NCI-H69 (cell line): ENCODE results near the gene ABCD3.

Source experiments
- DNase-seq: peaks from one replicate; lab custom pipeline; 2025; lab: John Stamatoyannopoulos, UW

The ABCD3 gene

DNA sequence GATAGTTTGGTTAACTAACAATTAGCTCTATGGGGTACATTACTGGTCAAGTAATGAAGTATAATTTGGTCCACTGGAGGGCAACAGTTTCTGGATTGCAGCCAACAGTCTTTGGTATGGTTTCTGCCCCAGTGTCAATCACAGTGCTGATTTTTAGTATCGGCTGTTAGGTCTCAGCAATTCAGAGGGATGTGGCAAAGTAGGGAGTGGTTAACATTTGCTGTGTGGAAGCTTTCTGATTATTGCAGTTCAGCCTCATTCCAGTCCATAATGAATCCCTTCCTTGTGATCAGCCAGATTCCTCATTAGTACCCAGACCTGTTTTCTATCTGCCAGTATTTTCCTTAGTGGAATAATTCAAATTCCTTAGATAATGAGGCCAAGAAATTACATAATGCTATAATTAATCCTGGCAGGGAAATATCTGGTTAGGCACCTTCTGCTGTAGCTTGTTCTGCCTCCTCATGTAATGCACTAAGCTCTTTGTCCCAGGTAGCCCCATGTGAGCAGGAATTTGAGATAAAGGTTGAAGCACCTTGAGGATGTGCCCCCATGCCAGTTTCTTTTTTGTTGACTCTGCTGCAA is 109.3 kb downstream of the ABCD3 start:
- peak; percentile 93 for DNase-seq

DNA sequence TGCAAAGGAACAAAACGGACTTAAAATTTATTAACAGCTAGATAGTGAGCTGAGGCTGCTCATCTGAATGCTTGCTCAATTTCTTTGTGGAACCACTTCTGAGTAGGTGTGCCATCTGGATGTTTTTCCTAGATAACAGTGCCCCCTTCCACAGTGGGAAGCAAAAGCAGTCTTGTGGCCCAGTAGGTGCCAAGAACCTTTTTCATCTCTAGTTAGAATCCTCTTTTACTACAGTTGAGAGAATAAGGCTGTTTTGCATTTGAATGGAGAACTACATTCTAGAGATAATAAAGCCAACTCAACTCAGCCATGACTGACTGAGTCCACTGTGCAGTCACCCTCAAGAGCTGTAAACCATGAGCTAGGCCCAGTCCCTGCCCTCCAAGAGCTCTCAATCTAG is 110.1 kb downstream of the ABCD3 start:
- DNase-seq: no peak

DNA sequence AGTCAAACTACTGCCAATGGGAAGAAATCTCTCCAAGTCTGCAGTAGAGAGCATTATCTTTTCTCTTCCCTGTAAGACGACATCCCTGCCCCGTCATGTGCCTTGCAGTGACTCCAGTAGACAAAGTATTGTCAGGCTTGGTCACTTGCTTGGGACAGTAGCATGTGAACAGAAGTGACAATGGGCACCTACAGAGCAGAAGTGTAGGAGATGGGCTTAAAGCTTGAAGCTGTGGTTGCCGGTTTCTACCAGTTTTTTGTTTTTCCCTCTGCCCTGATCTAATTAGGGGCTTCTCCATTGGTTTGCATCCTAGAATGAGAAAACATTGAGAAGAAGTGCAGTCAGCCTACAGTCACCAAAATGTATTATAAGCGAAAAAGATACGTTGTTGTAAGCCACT is 110.6 kb downstream of the ABCD3 start:
- no peak for DNase-seq

DNA sequence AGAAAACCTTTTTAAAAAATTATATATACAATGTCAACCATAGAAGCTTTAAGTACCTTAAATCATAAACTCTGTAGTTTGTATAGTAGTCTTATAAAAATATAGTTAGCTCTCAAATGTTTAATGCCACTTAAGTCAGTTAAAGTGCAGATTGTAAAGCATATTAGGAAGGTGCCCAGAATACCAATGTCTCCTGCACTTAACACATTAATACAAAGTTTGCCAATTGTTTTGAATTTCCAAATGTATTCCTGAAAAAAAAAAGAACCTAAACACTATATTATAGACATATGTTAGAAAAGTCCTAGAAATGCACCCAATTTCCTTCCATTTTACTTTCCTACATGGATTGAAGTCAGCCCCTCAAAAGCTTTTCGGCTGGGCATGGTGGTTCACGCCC is 111.2 kb downstream of the ABCD3 start:
- no peak for DNase-seq

DNA sequence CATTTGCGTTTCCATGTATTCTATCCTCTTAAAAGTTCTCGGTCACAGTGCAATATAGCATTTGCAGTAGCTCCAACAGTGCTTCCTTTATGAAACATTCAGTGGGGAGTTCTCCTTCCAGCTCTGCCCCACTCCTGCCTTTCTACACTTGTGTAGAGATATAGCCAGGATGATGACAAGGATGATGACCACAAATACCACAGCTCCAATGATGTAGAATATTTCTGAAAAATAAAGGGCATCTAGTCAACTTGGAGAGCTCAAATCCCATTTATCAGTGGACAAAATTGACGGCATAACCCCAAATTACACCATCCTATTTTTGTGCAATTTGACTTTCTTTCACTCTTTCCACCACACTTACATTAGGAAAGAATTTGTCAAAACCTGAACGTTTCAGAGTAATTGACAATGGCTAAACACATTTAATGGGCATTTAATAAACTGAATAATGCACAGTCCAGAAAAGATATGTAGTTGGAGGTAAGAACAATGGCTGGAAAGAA is 112.2 kb downstream of the ABCD3 start:
- no peak for DNase-seq

DNA sequence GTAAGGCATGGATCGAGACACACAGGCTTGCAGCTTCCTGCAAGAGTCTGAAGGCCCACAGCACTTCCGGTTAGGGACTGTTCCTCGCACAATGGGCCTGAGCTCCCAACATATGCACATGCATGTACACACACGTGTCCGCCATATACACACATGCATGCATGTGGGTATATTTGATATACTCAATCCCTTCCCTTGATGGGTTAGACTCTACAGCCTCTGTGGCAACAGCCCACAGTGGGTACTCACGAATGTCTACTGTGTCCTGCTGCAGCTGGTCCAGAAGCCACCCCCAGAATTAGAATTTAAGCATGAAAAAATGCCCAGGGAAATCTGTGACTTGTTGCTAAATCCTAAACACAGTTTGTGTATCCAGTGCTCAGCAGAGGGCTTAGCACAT is 113.5 kb downstream of the ABCD3 start:
- no peak for DNase-seq

DNA sequence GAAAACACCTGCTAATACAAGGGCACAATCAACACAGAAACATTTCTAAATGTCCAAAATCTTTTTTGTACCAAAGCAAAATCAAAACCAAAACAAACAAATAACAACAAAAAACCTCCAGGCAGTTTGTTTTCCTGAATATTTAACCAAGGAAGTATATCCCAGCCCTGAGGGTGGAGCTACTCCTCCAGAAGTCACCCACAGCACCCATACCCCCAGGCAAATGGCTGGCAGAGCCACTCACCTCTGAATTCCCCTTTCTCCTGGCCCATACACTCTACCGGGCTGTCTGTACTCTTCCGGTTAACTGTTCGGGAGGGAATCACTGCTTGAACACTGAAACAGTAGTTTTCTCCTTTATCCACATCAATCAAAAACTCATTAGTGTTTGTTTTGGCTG is 113.9 kb downstream of the ABCD3 start:
- peak; percentile 45 for DNase-seq

DNA sequence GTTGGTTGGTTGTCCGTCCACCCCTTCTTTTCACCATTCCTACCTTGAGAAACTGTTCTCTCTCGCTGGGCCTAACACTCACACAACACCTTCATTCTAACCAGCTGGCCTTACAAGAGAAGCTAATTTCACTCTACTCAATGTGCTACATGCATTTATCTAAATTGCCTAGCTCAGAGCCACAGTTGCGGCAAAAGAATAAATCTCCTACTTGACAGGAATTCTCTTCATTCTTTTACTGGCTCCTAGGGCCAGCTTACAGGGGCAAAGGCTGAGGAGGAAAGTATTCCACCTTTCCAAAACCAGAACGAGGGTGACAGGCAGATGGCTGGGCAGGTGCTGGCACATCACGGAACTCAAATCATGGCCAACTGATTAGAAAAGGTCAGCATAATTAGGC is 116.9 kb downstream of the ABCD3 start:
- peak; percentile 50 for DNase-seq

DNA sequence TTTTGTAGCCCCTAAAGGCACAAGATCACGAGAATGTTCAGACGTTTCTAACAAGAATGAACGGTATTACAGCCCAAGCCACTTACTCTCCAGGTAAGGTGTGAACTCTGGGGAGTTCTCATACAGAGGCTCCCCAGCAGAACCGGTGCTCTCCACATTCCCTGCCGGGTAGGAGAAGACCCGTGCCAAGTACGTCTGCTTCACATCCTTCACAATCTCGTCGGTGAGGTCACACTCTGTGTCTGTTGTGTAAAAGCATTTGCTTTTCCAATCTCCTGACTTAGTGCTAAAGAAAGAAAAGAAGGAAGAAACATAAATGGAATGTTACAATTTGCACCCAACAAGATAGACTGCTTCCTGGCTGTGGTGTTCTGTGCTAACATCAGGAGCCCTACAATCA is 117.7 kb downstream of the ABCD3 start:
- no peak for DNase-seq

DNA sequence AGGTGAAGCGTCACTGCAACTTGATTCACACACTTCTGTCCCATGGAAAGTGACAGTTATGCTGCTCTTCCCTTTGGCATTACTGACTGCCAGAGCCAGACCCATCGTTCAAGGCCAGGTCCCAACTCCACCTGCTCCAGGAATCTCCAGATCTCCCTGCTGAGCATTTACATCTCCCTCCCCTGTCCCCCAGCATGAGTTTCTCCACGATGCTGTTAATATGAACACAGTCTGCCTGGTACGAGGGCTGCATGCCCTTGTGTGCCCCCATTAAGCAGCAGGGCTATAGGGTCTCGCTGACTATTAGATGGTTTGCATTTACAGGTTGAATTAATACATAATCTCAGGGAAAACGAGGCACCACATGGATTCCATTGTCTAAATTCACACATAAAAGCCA is 119.1 kb downstream of the ABCD3 start:
- no peak for DNase-seq

DNA sequence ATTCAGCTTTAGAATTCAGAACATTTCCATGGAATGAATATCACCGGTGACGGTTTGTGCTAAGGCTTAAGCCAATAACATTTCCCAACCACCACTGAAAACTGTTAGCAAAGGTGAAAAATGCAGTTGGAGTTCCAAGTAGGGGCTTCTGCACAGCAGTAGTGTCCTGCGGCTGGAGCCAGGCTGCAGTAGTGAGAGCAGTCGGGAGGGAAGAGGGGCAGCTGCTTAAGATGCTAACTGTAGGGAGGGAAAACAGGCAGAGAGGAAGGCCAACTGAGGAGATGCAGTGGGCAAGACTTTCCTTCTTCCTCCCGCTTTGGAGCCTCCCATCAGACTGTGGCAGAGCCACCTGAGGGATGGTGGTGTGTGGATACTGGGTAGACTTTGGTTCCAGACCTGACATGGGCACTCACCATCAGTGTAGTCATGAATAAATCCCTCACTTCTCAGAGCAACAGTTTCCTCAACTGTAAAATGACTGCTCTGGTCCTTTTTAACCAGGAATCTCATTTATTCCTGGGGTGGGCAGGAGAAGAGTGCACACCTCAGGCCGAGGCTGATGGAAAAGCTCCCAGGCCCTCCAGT is 120.1 kb downstream of the ABCD3 start:
- no peak for DNase-seq

DNA sequence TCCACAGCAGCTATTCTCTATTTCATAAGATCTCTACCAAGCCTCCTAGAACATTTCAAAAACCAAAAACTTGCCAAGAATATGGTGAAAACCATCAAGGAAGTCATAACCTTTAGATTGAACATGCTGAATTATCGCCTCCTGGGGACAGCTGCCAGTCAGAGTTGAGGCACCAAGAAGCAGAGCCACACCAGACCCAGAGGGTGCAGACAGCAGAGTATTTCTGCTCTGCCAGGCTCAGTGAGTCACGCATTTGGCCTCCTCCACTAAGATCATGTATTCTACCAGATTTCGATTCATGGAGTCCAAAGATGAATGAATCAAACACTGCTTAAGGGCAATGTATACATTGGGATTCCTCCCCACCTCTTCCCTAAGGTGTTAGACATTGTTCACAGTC is 121.3 kb downstream of the ABCD3 start:
- DNase-seq: no peak

DNA sequence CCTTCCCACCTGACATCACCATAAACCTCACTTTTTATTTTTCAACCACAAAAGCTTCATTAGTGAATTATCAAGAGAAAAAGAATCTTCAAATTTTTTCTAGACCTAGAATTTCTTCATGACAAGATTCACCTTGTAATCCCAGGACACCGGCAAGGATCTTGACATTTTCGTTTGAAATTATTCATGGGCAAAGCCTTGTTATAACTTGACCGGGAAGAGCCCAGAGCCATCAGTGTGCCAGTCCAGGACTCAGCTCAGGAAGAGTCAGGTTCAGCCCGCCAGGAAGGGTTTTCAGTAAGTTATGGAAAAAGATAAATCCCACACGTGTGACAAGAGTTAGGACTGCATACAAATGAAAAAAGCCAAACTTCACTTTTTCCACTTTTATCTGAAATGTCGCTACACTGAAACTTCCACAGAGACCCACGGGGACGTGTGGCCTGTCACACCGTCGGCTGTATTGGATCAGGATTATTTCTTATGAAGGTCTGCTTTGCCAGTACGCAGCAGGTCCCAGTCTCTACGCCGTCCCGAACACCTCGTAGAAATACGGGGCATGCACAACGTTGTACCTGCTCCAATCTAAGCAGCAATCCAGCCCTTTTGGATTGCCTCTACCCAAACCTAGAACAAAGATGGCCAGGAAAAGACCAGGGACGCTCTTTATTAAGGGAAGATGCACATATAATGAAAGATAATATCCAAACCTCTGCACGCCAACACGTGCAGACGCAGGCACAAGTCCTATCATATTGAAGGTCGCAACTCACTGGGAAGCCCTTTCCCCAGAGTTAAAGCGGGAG is 122.5 kb downstream of the ABCD3 start:
- no peak for DNase-seq

DNA sequence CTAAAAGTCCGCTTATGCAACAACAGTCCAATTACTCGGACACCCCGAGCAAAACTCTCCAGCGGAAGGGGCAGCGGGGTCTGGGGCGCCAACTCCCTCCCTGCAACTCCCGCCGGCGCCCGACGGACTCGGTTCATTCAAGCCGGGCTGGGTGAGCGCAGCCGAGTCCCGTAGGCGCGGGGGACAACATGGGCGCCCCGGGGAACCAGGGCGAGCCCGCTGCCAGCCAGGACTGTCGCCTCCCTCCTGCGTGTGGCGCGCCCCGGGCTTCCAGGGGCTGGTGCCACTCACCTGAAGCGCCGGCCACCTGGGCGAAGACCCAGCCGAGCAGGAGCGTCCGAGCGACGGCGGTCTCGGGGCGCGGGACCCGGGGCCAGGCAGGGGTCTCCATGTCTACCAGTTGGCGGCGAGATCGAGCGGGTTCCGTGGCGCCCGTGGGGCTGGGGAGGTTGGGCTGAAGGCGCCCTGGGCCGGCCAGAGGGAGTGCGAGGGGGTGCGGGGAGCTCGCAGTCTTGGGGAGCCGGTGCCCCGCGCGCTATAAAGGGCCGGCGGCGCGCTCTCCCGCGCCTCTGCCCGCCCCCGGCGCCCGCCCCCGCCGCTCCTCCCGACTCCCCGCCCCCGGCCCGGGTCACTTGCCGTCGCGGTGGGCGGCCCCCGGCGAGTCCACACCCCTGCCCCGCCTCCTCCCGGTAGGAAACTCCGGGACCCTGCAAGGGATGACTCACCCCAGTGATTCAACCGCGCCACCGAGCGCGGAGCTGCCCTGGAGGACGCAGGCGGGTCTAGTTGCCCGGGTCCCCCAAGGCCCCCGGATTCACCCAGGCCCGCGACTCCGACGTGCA is 123.3 kb downstream of the ABCD3 start, which contains the start of gene F3:
F3 (minus strand) TSS at position 514 of the 842 bp plus-strand sequence; CDS start at position 391, 123 bp downstream.
- peak; percentile 74 for DNase-seq

DNA sequence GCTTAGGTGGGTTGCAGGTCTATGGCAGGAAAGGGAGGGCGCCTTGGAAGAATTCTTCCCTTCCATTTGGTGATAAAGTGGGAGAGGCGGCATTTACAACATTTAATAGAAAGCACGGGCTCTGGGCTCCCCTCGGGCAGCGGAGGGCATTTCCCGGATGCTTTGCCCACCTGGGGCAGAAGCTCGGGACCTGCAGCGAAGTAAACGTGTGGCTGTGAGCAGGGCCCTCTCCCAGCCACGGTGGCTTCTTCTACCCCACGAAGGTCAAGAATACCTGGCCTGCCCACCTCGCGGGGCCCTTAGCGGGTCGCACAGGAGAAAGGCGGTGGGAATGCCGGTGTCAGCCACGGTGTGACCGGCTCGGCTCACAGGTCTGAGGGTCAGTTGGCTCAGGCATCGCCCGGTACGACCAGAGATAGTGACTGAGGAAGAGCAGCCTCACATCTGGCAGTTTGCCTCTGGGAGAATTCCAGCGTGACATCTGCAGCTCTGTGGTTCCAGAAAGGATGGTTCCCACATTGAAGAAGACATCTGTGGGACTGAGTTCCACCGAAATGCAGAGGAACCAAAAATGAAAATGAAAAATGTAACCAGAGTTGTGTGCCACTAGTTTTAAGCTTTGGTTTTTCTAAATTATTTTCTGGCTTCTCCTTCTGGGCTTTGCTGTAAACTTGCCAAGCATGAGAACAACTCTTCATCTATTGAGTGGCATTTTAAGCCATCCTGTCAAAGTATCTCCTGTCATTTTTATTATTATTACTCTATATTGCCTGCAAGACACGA is 124.1 kb downstream of the ABCD3 start:
- DNase-seq: no peak

DNA sequence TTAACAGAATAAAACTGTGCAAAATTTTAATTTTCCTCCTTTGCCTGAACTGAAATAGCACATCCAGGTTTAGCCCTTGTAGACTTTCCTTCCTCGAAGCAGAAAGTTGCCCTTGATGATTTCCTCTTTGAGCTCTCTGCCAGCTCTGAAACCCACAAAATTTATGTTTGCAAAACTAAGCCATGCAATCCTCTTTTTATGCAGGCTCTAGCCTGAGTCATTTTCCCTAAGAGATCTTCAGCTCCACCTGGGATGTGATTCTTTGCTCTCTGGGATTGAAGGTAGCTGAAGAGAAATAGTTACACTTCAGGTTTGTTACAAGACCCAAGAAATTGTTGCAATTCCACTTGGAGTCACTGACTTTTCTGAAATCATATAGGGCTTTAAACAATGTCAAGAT is 124.8 kb downstream of the ABCD3 start:
- no peak for DNase-seq

DNA sequence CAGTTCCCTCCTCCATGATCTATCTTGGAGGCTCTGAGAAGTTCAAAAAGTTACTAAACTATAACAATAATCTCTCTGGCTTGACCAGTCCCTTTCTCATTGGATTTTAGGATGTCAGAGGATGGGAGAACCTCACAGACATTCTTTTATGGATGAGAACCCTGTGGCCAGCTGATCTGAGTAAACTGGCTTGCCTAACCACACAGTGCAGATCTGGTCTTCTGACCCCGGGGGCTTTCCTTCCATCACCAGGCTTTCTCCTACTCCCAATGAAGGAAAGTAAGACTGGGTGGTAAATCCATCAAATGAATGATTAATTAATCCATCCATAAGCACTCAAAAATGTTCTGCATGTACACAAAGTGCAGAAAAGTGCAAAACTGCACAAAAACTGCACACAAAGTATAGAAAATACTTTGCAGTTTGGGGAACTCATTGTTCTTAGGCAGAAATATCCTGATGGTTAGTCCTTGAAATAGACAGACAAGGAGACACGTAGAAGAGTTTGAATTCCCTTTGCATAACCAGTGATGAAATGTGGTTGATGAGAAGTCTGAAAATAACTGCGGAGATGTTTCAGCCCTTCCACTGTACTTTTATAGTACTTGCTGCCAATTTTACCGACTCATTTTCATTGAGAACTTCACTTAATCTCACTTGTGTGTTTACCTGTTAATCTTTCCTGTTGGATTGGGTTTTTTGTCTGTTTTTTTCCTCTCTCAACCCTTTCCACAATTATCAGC is 125.9 kb downstream of the ABCD3 start:
- no peak for DNase-seq

DNA sequence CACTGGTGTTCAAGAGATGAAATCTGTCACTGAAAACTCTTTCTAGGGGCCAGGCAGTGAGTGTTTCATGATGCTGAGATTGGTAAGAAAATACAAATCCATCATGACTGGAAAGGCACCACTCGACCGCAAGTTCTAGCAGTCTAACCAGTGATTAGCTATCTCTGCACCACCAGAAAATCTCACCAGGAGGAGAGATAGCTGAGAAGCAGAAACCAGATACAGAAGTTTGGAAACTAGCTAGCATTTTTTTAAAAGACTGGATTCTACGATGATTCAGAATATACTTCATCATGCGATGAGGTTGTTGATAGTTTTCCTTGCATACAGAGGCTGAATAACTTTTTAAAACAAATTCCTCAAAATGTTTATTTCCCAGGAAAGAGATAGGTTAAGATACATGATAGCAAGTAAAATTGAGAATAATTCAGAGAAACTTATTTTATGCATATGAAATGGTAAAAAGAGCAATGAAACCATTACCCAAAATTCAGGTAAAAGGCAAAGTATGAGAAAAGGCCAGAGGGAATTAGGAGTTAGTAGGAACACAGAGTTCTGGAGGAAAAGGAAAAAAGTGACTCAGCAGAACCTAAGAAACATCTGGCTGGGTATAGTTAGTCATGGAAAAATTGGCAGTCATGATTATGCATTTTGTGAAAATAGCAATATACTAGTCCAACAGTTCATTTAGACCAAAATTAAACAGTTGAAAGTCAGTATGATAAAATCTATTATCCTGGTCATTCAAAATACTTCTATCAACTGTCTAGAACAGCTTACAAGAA is 126.7 kb downstream of the ABCD3 start:
- no peak for DNase-seq

DNA sequence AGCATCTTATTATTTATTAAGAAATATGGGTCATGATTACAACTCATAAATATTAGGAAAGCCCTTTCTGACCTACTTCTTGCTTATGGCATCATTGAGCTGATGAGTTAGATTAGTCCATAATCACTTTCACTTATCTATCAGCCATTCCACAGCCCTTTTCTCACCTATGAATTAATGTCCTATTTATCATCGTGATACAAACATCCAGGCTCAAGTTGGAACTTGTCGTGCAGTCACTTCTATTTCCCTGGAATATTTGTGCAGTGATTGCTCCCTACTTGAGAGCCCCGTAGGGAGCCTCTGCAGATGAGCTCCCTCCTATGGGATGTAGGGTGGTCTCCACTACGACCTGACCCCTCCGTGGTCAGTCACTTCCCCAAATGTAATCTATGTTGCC is 131.5 kb downstream of the ABCD3 start:
- no peak for DNase-seq

DNA sequence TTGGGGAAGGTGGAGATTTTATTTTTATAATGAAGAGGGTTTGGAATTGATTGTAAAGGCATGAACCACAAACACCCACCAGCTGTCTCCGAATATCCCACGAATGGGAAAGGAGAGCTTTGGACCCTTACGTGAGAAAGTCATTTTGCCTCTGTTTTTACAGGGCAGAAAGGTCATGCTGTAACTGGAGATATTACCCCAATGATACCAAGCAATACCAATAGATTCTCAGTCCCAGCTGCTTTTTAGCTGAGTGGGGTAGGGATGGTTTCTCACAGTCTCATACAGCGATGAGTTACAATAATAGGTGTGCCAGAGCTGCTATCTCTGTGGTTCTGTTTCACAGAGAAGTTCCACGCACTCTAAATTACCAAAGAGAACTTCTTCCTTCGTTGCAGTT is 132.2 kb downstream of the ABCD3 start:
- no peak for DNase-seq
